Ovary (tissue), 3 donors: ENCODE measurements around the gene UPB1.

Source experiments
- EP300 ChIP-seq: sonication (generic); formaldehyde crosslinking; IDR thresholded peaks from one replicate; pipeline ENCODE4 v1.6.1; 2017; ENCODE audit warnings: antibody characterized with exemption
- POLR2A ChIP-seq: fragments of 450-650 bp; IDR thresholded peaks from one replicate; pipeline ENCODE4 v1.6.1; 2017; ENCODE audit warnings: antibody characterized with exemption, mild to moderate bottlenecking, moderate library complexity
- TF ChIP-seq, protein P1 (sequence below), 3 donors: fragments of 450-650 bp in 2 of 3; fragments of 200-600 bp in 1 of 3; IDR thresholded peaks; one replicate each; pipeline versions ENCODE4 v1.5.1 to v1.8.0; 2016 to 2022; ENCODE audit warnings: antibody characterized with exemption in 3 of 3, mild to moderate bottlenecking in 1 of 3
- donor health status: DM: no; HTN: no; CAD: no.

- TF ChIP-seq, protein P1, sequence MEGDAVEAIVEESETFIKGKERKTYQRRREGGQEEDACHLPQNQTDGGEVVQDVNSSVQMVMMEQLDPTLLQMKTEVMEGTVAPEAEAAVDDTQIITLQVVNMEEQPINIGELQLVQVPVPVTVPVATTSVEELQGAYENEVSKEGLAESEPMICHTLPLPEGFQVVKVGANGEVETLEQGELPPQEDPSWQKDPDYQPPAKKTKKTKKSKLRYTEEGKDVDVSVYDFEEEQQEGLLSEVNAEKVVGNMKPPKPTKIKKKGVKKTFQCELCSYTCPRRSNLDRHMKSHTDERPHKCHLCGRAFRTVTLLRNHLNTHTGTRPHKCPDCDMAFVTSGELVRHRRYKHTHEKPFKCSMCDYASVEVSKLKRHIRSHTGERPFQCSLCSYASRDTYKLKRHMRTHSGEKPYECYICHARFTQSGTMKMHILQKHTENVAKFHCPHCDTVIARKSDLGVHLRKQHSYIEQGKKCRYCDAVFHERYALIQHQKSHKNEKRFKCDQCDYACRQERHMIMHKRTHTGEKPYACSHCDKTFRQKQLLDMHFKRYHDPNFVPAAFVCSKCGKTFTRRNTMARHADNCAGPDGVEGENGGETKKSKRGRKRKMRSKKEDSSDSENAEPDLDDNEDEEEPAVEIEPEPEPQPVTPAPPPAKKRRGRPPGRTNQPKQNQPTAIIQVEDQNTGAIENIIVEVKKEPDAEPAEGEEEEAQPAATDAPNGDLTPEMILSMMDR (IDR thresholded peaks at IDR 0.05), result no peak
- TF ChIP-seq POLR2A, result no peak
- TF ChIP-seq EP300, result no peak
Observed at GRCh38 chr22:24482575-24482974, 12.6 kb upstream of the UPB1 start.
